ENCODE data around the gene FAM222A. TPM values are rescaled to one million over a fixed set of nuclear protein-coding genes. Genes with fewer than 3 reads are reported as not detected.

FAM222A gene
- total RNA-seq, 3 donors from 2014 or later (not counting 1 experiment from before 2014, with no cell fraction given): 3.1 to 6.6 (median 4.0) TPM

GRCh38 chr12:109744026-109744425, 30.4 kb downstream of the FAM222A start:
- H3K4me3 Mint-ChIP-seq: no peak overlapping the region
- Histone ChIP-seq H3K27me3 (ENCODE audit: control insufficient read depth, insufficient read depth, low read length) (no peaks in the 10 kb centered on the region), H3K4me1 (ENCODE audit: control insufficient read depth, insufficient read depth, low read length) (no peaks in the 10 kb centered on the region), H3K4me3 (ENCODE audit: low read length) (no peak overlapping the region), H3K27ac (ENCODE audit: low read length) (no peak overlapping the region), H3K9me3 (ENCODE audit: control insufficient read depth, insufficient read depth, low read length) (no peaks in the 10 kb centered on the region), H3K36me3 (ENCODE audit: control insufficient read depth, insufficient read depth, low read length) (no peaks in the 10 kb centered on the region)
- TF ChIP-seq, protein P1, sequence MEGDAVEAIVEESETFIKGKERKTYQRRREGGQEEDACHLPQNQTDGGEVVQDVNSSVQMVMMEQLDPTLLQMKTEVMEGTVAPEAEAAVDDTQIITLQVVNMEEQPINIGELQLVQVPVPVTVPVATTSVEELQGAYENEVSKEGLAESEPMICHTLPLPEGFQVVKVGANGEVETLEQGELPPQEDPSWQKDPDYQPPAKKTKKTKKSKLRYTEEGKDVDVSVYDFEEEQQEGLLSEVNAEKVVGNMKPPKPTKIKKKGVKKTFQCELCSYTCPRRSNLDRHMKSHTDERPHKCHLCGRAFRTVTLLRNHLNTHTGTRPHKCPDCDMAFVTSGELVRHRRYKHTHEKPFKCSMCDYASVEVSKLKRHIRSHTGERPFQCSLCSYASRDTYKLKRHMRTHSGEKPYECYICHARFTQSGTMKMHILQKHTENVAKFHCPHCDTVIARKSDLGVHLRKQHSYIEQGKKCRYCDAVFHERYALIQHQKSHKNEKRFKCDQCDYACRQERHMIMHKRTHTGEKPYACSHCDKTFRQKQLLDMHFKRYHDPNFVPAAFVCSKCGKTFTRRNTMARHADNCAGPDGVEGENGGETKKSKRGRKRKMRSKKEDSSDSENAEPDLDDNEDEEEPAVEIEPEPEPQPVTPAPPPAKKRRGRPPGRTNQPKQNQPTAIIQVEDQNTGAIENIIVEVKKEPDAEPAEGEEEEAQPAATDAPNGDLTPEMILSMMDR (IDR thresholded peaks at IDR 0.05): no peak
- H3K9me3 Mint-ChIP-seq: no peaks in the 10 kb centered on the region
- no peak overlapping the region for H3K27ac Mint-ChIP-seq
- WGBS (ENCODE audit: insufficient coverage): 94% methylated on average over 14 of the region's 14 CpGs
- DNase-seq (no peak), ATAC-seq (no peak)
- no peaks in the 10 kb centered on the region for H3K4me1 Mint-ChIP-seq
- H3K36me3 Mint-ChIP-seq: no peaks in the 10 kb centered on the region
- intact Hi-C loops (cut with micrococcal nuclease): no loop called here
- peaks cover 0 to 4% of the 10 kb centered on the region in 2 donors for H3K27me3 Mint-ChIP-seq (ENCODE audit: low read depth in 2 of 2)

- Histone ChIP-seq H3K27ac (ENCODE audit: low read length) (no peak overlapping the region), H3K4me3 (ENCODE audit: low read length) (no peak overlapping the region), H3K4me1 (ENCODE audit: control insufficient read depth, insufficient read depth, low read length) (no peaks in the 10 kb centered on the region), H3K27me3 (ENCODE audit: control insufficient read depth, insufficient read depth, low read length) (no peaks in the 10 kb centered on the region), H3K9me3 (ENCODE audit: control insufficient read depth, insufficient read depth, low read length) (no peaks in the 10 kb centered on the region), H3K36me3 (ENCODE audit: control insufficient read depth, insufficient read depth, low read length) (no peaks in the 10 kb centered on the region)
- H3K27me3 Mint-ChIP-seq (ENCODE audit: low read depth in 2 of 2): peaks cover 0 to 4% of the 10 kb centered on the region in 2 donors
- no peak overlapping the region for H3K4me3 Mint-ChIP-seq
- no peak overlapping the region for H3K27ac Mint-ChIP-seq
- 40% methylated on average over 7 of the region's 8 CpGs for WGBS (ENCODE audit: insufficient coverage)
- TF ChIP-seq, protein P1 (IDR thresholded peaks at IDR 0.05): no peak
- intact Hi-C loops (cut with micrococcal nuclease): no loop called here
- DNase-seq (no peak), ATAC-seq (no peak)
- H3K4me1 Mint-ChIP-seq: no peaks in the 10 kb centered on the region
- H3K9me3 Mint-ChIP-seq: no peaks in the 10 kb centered on the region
- no peaks in the 10 kb centered on the region for H3K36me3 Mint-ChIP-seq
Measured at GRCh38 chr12:109744986-109745942, 31.6 kb downstream of the FAM222A start.

- ATAC-seq (no peak), DNase-seq (no peak)
- Mint-ChIP-seq H3K4me3 (no peak overlapping the region), H3K36me3 (peaks cover 20% of the 10 kb centered on the region), H3K4me1 (no peaks in the 10 kb centered on the region), H3K9me3 (peaks cover 2 to 6% of the 10 kb centered on the region in 2 donors), H3K27me3 (ENCODE audit: low read depth in 2 of 2) (no peaks in the 10 kb centered on the region), H3K27ac (no peak overlapping the region)
- TF ChIP-seq, protein P1 (IDR thresholded peaks at IDR 0.05): no peak
- no peaks in the 10 kb centered on the region for H3K9me3 ChIP-seq (ENCODE audit: control insufficient read depth, insufficient read depth, low read length)
- H3K36me3 ChIP-seq (ENCODE audit: control insufficient read depth, insufficient read depth, low read length): no peaks in the 10 kb centered on the region
- WGBS (ENCODE audit: insufficient coverage): 80% methylated on average over 6 of the region's 6 CpGs
- no peak overlapping the region for H3K27ac ChIP-seq (ENCODE audit: low read length)
- intact Hi-C loops (cut with micrococcal nuclease): no loop called here
- no peak overlapping the region for H3K4me3 ChIP-seq (ENCODE audit: low read length)
- no peaks in the 10 kb centered on the region for H3K27me3 ChIP-seq (ENCODE audit: control insufficient read depth, insufficient read depth, low read length)
- H3K4me1 ChIP-seq (ENCODE audit: control insufficient read depth, insufficient read depth, low read length): no peaks in the 10 kb centered on the region
Measured at GRCh38 chr12:109752117-109753053, 38.8 kb downstream of the FAM222A start.

All from natural killer cell (primary cell).